GM21737 (cell line): ENCODE results near the gene TMEM212.
"Not testable (repeated sequence)": the region's sequence is repeated elsewhere in the genome, so short reads cannot be mapped to it uniquely, and the experiment has no call there.

Experiments
- ATAC-seq: cut with Tn5 transposase; IDR thresholded peaks from one replicate; pipeline ENCODE4 v1.9.1; 2021; ENCODE audit warnings: mild to moderate bottlenecking, moderate library complexity; ENCODE audit not compliant: unreplicated experiment

TMEM212 gene

GRCh38 chr3:171812811-171813210 lies 30.3 kb upstream of the TMEM212 start:
- no peak for ATAC-seq

GRCh38 chr3:171813278-171813896 lies 29.8 kb upstream of the TMEM212 start:
- no peak for ATAC-seq

- no peak for ATAC-seq
Measured at GRCh38 chr3:171813897-171814460, 29.2 kb upstream of the TMEM212 start.

- not testable (repeated sequence) for ATAC-seq
Measured at GRCh38 chr3:171814662-171815061, 28.5 kb upstream of the TMEM212 start.

- no peak for ATAC-seq
Measured at GRCh38 chr3:171815973-171816595, 27.1 kb upstream of the TMEM212 start.

- ATAC-seq, result no peak
Measured at GRCh38 chr3:171817074-171817800, 25.9 kb upstream of the TMEM212 start.

- no peak for ATAC-seq
Measured at GRCh38 chr3:171821044-171821443, 22.1 kb upstream of the TMEM212 start.

- ATAC-seq, result no peak
Measured at GRCh38 chr3:171821778-171822358, 21.3 kb upstream of the TMEM212 start.

GRCh38 chr3:171822431-171823106 lies 20.6 kb upstream of the TMEM212 start:
- peak; percentile 66 for ATAC-seq

GRCh38 chr3:171824116-171824515 lies 19.0 kb upstream of the TMEM212 start:
- ATAC-seq, result no peak

- ATAC-seq, result no peak
Measured at GRCh38 chr3:171824824-171825221, 18.3 kb upstream of the TMEM212 start.

- no peak for ATAC-seq
Measured at GRCh38 chr3:171825222-171825828, 17.8 kb upstream of the TMEM212 start.

- ATAC-seq, result no peak
Measured at GRCh38 chr3:171827385-171827784, 15.8 kb upstream of the TMEM212 start.

- no peak for ATAC-seq
Measured at GRCh38 chr3:171827836-171828458, 15.2 kb upstream of the TMEM212 start.

GRCh38 chr3:171828902-171829770 lies 14.0 kb upstream of the TMEM212 start:
- ATAC-seq, result no peak

- ATAC-seq, result peak; percentile 55
Measured at GRCh38 chr3:171829841-171830517, 13.2 kb upstream of the TMEM212 start.

GRCh38 chr3:171830518-171830875 lies 12.7 kb upstream of the TMEM212 start:
- ATAC-seq, result no peak

- no peak for ATAC-seq
Measured at GRCh38 chr3:171831936-171832335, 11.2 kb upstream of the TMEM212 start.

- no peak for ATAC-seq
Measured at GRCh38 chr3:171832989-171833388, 10.2 kb upstream of the TMEM212 start.
